ENCODE results near the gene CAVIN1.
"Not testable (repeated sequence)": the region's sequence is repeated elsewhere in the genome, so short reads cannot be mapped to it uniquely, and the experiment has no call there.

CAVIN1 gene

DNA sequence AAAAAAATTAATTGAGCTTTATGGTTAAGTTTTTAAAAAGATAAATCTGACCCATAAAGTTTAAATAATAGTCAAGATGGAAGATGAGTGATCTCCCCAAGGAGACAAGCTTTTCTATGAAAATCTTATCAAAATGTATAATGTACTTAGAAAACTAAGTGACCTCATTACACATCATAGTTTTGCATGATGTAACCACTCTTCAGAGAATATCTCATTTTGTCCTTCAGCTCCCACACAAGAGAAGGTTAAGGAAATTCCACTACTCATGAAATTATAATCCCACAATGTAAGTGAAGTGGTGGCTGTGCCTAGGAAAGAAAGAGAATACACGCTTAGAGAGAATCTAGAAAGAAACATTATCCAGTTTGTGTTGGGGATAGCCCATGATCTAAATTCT, 49.2 kb downstream of the CAVIN1 start (continued):
- TF ChIP-seq, protein P1, sequence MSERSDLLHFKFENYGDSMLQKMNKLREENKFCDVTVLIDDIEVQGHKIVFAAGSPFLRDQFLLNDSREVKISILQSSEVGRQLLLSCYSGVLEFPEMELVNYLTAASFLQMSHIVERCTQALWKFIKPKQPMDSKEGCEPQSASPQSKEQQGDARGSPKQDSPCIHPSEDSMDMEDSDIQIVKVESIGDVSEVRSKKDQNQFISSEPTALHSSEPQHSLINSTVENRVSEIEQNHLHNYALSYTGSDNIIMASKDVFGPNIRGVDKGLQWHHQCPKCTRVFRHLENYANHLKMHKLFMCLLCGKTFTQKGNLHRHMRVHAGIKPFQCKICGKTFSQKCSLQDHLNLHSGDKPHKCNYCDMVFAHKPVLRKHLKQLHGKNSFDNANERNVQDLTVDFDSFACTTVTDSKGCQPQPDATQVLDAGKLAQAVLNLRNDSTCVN (tag by site-specific recombination; optimal IDR thresholded peaks at IDR 0.05), result no peak

DNA sequence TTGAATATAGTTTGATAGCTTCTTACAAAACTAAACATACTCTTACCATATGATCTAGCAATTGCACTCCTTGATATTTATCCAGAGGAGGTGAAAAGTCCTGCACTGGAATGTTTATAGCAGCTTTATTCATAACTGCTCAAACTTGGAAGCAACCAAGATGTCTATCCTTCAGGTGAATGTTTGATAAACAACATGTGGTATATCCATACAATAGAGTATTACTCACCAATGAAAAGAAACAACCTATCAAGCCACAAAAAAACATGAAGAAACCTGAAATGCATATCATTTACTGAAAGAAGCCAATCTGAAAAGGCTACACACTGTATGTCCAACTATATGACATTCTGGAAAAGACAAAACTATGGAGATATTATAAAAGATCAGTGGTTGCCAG, 50.9 kb downstream of the CAVIN1 start:
- peaks cover 0 to 4% of the 10 kb centered on the region in 2 experiments; a peak in 2 of 3 replicates for H3K36me3 ChIP-seq (ENCODE audit: control insufficient read depth in 2 of 2, insufficient read depth in 1 of 2, low read length in 2 of 2)
- peak; percentile 80 for TF ChIP-seq ZNF146 (tag by site-specific recombination; IDR thresholded peaks at IDR 0.05)
- TF ChIP-seq, protein P2, sequence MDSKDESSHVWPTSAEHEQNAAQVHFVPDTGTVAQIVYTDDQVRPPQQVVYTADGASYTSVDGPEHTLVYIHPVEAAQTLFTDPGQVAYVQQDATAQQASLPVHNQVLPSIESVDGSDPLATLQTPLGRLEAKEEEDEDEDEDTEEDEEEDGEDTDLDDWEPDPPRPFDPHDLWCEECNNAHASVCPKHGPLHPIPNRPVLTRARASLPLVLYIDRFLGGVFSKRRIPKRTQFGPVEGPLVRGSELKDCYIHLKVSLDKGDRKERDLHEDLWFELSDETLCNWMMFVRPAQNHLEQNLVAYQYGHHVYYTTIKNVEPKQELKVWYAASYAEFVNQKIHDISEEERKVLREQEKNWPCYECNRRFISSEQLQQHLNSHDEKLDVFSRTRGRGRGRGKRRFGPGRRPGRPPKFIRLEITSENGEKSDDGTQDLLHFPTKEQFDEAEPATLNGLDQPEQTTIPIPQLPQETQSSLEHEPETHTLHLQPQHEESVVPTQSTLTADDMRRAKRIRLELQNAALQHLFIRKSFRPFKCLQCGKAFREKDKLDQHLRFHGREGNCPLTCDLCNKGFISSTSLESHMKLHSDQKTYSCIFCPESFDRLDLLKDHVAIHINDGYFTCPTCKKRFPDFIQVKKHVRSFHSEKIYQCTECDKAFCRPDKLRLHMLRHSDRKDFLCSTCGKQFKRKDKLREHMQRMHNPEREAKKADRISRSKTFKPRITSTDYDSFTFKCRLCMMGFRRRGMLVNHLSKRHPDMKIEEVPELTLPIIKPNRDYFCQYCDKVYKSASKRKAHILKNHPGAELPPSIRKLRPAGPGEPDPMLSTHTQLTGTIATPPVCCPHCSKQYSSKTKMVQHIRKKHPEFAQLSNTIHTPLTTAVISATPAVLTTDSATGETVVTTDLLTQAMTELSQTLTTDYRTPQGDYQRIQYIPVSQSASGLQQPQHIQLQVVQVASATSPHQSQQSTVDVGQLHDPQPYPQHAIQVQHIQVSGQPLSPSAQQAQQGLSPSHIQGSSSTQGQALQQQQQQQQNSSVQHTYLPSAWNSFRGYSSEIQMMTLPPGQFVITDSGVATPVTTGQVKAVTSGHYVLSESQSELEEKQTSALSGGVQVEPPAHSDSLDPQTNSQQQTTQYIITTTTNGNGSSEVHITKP (tag by site-specific recombination; IDR thresholded peaks at IDR 0.05), result no peak
- POLR2A ChIA-PET, result no interaction called here
- H3K4me3 ChIP-seq (ENCODE audit: low read depth, low read length), result no peak overlapping the region
- H3K4me1 ChIP-seq (ENCODE audit: control insufficient read depth, insufficient read depth, low read length), result peaks cover 3% of the 10 kb centered on the region; the same call in 1 of the 2 replicates
- CTCF ChIA-PET, result interaction anchor here (0.5 to 1.0 kb wide), 3 partner anchors 48 to 391 kb away, joined by 3 read pairs; no protein-coding TSS in a partner anchor
- no peak overlapping the region for H3K27ac ChIP-seq (ENCODE audit: extremely low read depth, low read depth, low read length)
- no peaks in the 10 kb centered on the region; the same call in 1 of the 2 replicates for H3K9me3 ChIP-seq (ENCODE audit: control insufficient read depth, insufficient read depth, low read depth, low read length)

DNA sequence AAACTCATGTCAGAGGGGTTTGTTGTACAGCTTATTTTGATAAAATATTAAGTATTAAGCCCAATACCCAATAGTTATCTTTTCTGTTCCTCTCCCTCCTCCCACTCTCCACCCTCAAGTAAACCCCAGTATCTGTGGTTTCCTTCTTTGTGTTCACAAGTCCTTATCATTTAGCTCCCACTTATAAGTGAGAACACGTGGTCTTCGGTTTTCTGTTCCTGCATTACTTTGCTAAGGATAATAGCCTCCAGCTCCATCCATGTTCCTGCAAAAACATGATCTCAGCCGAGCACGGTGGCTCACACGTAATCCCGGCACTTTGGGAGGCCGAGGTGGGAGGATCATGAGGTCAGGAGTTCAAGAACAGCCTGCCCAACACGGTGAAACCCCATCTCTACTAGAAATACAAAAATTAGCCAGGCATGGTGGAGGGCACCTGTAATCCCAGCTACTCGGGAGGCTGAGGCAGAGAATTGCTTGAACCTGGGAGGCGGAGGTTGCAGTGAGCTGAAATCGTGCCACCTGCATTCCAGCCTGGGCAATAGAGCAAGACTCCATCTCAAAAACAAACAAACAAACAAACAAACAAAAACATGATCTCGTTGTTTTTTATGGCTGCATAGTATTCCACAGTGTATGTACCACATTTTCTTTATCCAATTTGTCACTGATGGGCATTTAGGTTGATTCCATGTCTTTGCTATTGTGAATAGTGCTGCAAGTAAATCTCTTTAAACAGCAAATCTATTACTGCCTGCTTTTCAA, 54.1 kb downstream of the CAVIN1 start:
- H3K27ac ChIP-seq (ENCODE audit: extremely low read depth, low read depth, low read length); H3K36me3 ChIP-seq (ENCODE audit: control insufficient read depth in 2 of 2, insufficient read depth in 1 of 2, low read length in 2 of 2); H3K4me1 ChIP-seq (ENCODE audit: control insufficient read depth, insufficient read depth, low read length); H3K4me3 ChIP-seq (ENCODE audit: low read depth, low read length); H3K9me3 ChIP-seq (ENCODE audit: control insufficient read depth, insufficient read depth, low read depth, low read length): not testable (repeated sequence)
- TF ChIP-seq EGR2 (tag by site-specific recombination; IDR thresholded peaks at IDR 0.05; ENCODE audit: low read depth), result peak; percentile 44; the same call in 1 of the 2 replicates
- TF ChIP-seq, protein P3, sequence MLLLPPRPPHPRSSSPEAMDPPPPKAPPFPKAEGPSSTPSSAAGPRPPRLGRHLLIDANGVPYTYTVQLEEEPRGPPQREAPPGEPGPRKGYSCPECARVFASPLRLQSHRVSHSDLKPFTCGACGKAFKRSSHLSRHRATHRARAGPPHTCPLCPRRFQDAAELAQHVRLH (tag by site-specific recombination; IDR thresholded peaks at IDR 0.05), result peak; percentile 82
- 0 out of 2 replicates have a peak, but pooled peaks have one; percentile 13 for TF ChIP-seq ZFHX2 (tag by site-specific recombination; conservative IDR thresholded peaks at IDR 0.05)
- TF ChIP-seq ZNF2 (tag by site-specific recombination; IDR thresholded peaks at IDR 0.05), result 0 out of 2 replicates have a peak, but pooled peaks have one; percentile 29
- peak; percentile 99 for TF ChIP-seq ZNF146 (tag by site-specific recombination; IDR thresholded peaks at IDR 0.05)
- ChIA-PET POLR2A (interaction anchor here (0.6 to 1.1 kb wide), 2 partner anchors 46 to 89 kb away, joined by 3 to 4 read pairs; no protein-coding TSS in a partner anchor), CTCF (interaction anchor here (0.7 to 1.6 kb wide), 4 partner anchors 15 to 147 kb away, joined by 4 to 8 read pairs (median 4); no protein-coding TSS in a partner anchor)

DNA sequence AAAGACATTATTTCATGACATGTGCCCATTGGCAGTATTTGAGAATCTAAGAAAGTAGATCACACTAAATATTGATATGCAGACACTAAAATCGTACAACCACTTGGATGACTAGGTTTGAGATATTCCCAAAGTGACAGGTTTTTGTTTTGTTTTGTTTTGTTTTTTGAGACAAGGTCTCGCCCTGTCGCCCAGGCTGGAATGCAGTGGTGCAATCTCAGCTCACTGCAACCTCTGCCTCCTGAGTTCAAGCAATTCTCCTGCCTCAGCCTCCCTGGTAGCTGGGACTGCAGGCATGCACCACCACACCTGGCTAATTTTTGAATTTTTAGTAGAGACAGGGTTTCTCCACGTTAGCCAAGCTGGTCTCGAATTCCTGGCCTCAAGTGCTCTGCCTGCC, 54.7 kb downstream of the CAVIN1 start:
- CTCF ChIA-PET, result interaction anchor here (0.8 to 1.6 kb wide), 3 partner anchors 10 to 38 kb away, joined by 3 to 8 read pairs (median 4); no protein-coding TSS in a partner anchor
- not testable (repeated sequence) for H3K9me3 ChIP-seq (ENCODE audit: control insufficient read depth, insufficient read depth, low read depth, low read length); H3K4me3 ChIP-seq (ENCODE audit: low read depth, low read length); H3K27ac ChIP-seq (ENCODE audit: extremely low read depth, low read depth, low read length); H3K4me1 ChIP-seq (ENCODE audit: control insufficient read depth, insufficient read depth, low read length); H3K36me3 ChIP-seq (ENCODE audit: control insufficient read depth in 2 of 2, insufficient read depth in 1 of 2, low read length in 2 of 2)
- POLR2A ChIA-PET, result interaction anchor here (0.6 to 1.1 kb wide), 2 partner anchors 47 to 90 kb away, joined by 3 to 4 read pairs; no protein-coding TSS in a partner anchor

All from HEK293 (cell line).